Raji (cell line): ENCODE results near the gene ACE.

ENCODE experiments used
- POLR2A ChIP-seq: IDR thresholded peaks from 2 replicates; pipeline ENCODE4 v1.6.1; 2011; ENCODE audit warnings: low read depth, low read length, control low read depth; ENCODE audit not compliant: insufficient read depth

ACE gene

GRCh38 chr17:63511331-63511730 lies 34.5 kb downstream of the ACE start:
- TF ChIP-seq POLR2A, result no peak

- TF ChIP-seq POLR2A, result no peak
These were observed 35.5 kb downstream of the ACE start for GRCh38 chr17:63512388-63512787.

DNA sequence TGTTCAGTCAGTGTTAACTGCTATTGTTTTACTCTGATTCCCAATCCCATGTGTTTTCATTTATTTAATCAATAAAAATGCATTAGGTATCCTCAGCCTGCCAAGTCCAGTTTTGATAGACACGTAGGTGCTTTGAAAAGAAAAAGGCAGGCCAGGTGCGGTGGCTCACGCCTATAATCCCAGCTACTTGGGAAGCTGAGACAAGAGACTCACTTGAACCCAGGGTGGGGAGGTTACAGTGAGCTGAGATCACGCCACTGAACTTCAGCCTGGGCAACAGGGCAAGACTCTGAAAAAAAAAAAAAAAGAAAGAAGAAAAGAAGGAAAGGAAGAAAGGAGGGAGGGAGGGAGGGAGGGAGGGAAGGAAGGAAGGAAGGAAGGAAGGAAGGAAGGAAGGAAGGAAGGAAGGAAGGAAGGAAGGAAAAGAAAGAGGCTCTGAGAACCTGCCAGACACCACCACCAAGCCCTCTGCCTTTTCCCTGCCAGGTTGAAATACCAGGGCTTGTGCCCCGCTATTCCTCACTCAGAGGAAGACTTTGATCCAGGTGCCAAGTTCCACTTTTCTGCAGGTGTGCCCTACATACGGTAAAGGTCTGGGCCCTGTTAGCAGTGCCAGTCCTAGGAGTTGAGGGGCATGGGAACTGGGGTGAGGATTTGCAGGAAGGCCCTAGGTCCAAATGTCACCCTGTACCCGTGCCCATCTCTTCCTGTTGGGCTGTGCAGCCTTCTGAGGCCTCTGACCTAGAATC lies 36.2 kb downstream of the ACE start:
- TF ChIP-seq POLR2A, result no peak

GRCh38 chr17:63514477-63514876 lies 37.6 kb downstream of the ACE start:
- no peak for TF ChIP-seq POLR2A

GRCh38 chr17:63514974-63515373 lies 38.1 kb downstream of the ACE start:
- no peak for TF ChIP-seq POLR2A

- no peak for TF ChIP-seq POLR2A
These were observed 38.6 kb downstream of the ACE start for GRCh38 chr17:63515426-63515825.

DNA sequence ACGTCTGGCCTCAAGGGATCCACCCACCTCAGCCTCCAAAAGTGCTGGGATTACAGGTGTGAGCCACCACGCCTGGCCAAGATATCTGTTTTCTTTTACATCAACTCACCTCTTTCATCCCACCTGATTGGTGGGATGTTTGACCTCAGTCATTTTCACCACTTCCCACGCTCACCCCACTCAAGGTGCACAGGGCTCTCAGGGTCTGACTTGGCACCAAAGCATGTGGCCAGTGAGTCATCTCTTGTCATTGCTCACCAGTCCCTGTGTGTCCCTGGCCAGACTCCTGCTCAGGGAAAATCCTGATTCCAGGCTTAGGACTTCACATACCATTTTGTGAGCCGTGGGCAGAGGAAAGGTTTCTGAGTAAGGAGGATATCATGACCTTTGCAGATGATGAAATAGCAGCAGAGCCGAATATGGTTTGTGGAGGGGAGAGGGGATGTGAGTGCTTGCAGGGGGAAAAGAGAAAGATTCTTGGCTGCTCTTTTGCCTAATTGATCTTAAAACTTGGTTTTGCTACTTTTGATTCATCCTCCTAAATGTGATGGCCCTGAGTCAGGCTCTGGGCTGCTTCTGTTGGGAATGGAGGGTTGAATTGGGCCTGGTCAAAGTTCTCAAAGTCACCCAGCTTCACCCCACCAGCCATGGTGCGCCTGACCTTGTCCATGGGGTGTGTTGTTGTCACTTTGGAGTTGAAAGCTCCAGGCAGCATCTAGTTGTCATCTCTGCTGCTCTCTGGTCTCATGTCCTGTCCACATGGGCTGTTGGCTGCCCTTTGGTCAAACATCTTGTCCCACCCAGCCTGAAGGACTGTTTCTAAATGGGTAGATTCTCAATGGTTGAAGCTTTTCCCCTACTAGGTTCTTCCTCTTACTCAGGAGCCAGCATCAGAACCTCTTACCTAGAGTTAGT lies 40.3 kb downstream of the ACE start:
- no peak for TF ChIP-seq POLR2A

DNA sequence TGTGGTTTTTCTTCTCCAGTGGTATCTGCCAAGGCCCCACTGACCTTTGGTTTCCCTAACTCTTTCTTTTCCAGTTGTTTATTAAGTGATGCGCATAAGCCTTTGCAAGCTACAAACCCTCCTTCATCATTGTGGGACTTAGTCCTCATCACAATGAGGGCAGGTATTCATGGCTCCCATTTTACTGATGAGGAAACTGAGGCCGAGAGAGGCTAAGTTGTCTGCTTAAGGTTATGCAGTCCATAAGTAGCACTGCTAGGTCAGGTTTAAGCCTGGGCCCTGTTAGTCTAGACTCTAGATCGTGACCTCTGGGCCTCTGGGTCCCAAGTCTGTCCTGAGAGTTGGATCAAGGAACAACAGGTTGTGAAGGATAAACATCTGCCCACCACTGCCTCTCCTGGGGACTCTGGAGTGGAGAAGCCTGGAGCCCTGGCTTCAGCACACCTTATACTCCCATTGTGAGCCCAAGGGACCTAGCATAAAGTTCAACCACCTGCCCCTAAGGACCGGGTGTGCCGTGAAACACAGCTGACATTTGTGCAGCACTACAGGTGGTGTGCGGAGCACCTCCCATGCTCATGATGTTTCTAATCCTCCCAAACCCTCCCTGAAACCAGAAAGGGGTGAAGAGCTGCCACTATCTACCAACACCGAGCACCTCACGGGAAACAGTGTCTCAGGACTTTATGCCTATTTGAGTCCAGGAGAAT lies 41.1 kb downstream of the ACE start:
- no peak for TF ChIP-seq POLR2A

- no peak for TF ChIP-seq POLR2A
These were observed 42.4 kb downstream of the ACE start for GRCh38 chr17:63519116-63519881.

GRCh38 chr17:63519972-63520882 lies 43.4 kb downstream of the ACE start:
- TF ChIP-seq POLR2A, result no peak

GRCh38 chr17:63523253-63523855 lies 46.5 kb downstream of the ACE start, which contains the start of gene KCNH6:
Gene KCNH6, plus strand, starts transcription at chr17:63523358. Its CDS starts 56 bp downstream, at chr17:63523414.
- TF ChIP-seq POLR2A, result no peak

GRCh38 chr17:63524051-63524450 lies 47.2 kb downstream of the ACE start:
- no peak for TF ChIP-seq POLR2A
